Measurements from ENCODE around the gene SAG.
"Not testable (repeated sequence)": the region's sequence is repeated elsewhere in the genome, so short reads cannot be mapped to it uniquely, and the experiment has no call there.

SAG gene

GRCh38 chr2:233334915-233335314 lies 27.3 kb downstream of the SAG start:
- Histone ChIP-seq H3K9ac (ENCODE audit: low read length) (no peak overlapping the region), H3K27me3 (ENCODE audit: control insufficient read depth, insufficient read depth, low read length) (peaks cover 51% of the 10 kb centered on the region), H3K9me3 (ENCODE audit: control insufficient read depth, low read depth, low read length) (no peaks in the 10 kb centered on the region), H3K27ac (ENCODE audit: low read length) (no peak overlapping the region), H3K4me3 (ENCODE audit: low read length) (no peak overlapping the region), H3K36me3 (ENCODE audit: control insufficient read depth, low read depth, low read length) (no peaks in the 10 kb centered on the region), H3K4me1 (ENCODE audit: control insufficient read depth, low read depth, low read length) (peaks cover 2% of the 10 kb centered on the region)

- peaks cover 40% of the 10 kb centered on the region for H3K27me3 ChIP-seq (ENCODE audit: control insufficient read depth, insufficient read depth, low read length)
- not testable (repeated sequence) for H3K4me1 ChIP-seq (ENCODE audit: control insufficient read depth, low read depth, low read length); H3K36me3 ChIP-seq (ENCODE audit: control insufficient read depth, low read depth, low read length); H3K9me3 ChIP-seq (ENCODE audit: control insufficient read depth, low read depth, low read length); H3K27ac ChIP-seq (ENCODE audit: low read length); H3K9ac ChIP-seq (ENCODE audit: low read length); H3K4me3 ChIP-seq (ENCODE audit: low read length)
Observed at GRCh38 chr2:233336091-233336490, 28.5 kb downstream of the SAG start.

- H3K4me3 ChIP-seq (ENCODE audit: low read length) = no peak overlapping the region
- H3K9me3 ChIP-seq (ENCODE audit: control insufficient read depth, low read depth, low read length) = no peaks in the 10 kb centered on the region
- H3K27ac ChIP-seq (ENCODE audit: low read length) = no peak overlapping the region
- H3K36me3 ChIP-seq (ENCODE audit: control insufficient read depth, low read depth, low read length) = no peaks in the 10 kb centered on the region
- H3K9ac ChIP-seq (ENCODE audit: low read length) = no peak overlapping the region
- no peaks in the 10 kb centered on the region for H3K4me1 ChIP-seq (ENCODE audit: control insufficient read depth, low read depth, low read length)
- H3K27me3 ChIP-seq (ENCODE audit: control insufficient read depth, insufficient read depth, low read length) = peaks cover 35% of the 10 kb centered on the region
Observed at GRCh38 chr2:233336541-233336940, 28.9 kb downstream of the SAG start.

GRCh38 chr2:233338046-233338445 lies 30.4 kb downstream of the SAG start:
- H3K4me3 ChIP-seq (ENCODE audit: low read length) = no peak overlapping the region
- H3K27ac ChIP-seq (ENCODE audit: low read length) = no peak overlapping the region
- no peak overlapping the region for H3K9ac ChIP-seq (ENCODE audit: low read length)
- no peaks in the 10 kb centered on the region for H3K9me3 ChIP-seq (ENCODE audit: control insufficient read depth, low read depth, low read length)
- no peaks in the 10 kb centered on the region for H3K36me3 ChIP-seq (ENCODE audit: control insufficient read depth, low read depth, low read length)
- H3K4me1 ChIP-seq (ENCODE audit: control insufficient read depth, low read depth, low read length) = no peaks in the 10 kb centered on the region
- peaks cover 20% of the 10 kb centered on the region for H3K27me3 ChIP-seq (ENCODE audit: control insufficient read depth, insufficient read depth, low read length)

GRCh38 chr2:233338812-233339368 lies 31.3 kb downstream of the SAG start:
- H3K27ac ChIP-seq (ENCODE audit: low read length) = no peak overlapping the region
- H3K4me3 ChIP-seq (ENCODE audit: low read length) = no peak overlapping the region
- H3K4me1 ChIP-seq (ENCODE audit: control insufficient read depth, low read depth, low read length) = no peaks in the 10 kb centered on the region
- H3K9ac ChIP-seq (ENCODE audit: low read length) = no peak overlapping the region
- no peaks in the 10 kb centered on the region for H3K9me3 ChIP-seq (ENCODE audit: control insufficient read depth, low read depth, low read length)
- peaks cover 12% of the 10 kb centered on the region for H3K27me3 ChIP-seq (ENCODE audit: control insufficient read depth, insufficient read depth, low read length)
- no peaks in the 10 kb centered on the region for H3K36me3 ChIP-seq (ENCODE audit: control insufficient read depth, low read depth, low read length)

GRCh38 chr2:233339427-233339826 lies 31.8 kb downstream of the SAG start:
- no peak overlapping the region for H3K4me3 ChIP-seq (ENCODE audit: low read length)
- H3K9ac ChIP-seq (ENCODE audit: low read length) = no peak overlapping the region
- H3K27me3 ChIP-seq (ENCODE audit: control insufficient read depth, insufficient read depth, low read length) = peaks cover 7% of the 10 kb centered on the region
- no peaks in the 10 kb centered on the region for H3K36me3 ChIP-seq (ENCODE audit: control insufficient read depth, low read depth, low read length)
- H3K9me3 ChIP-seq (ENCODE audit: control insufficient read depth, low read depth, low read length) = no peaks in the 10 kb centered on the region
- H3K4me1 ChIP-seq (ENCODE audit: control insufficient read depth, low read depth, low read length) = no peaks in the 10 kb centered on the region
- no peak overlapping the region for H3K27ac ChIP-seq (ENCODE audit: low read length)

- H3K4me1 ChIP-seq (ENCODE audit: control insufficient read depth, low read depth, low read length) = no peaks in the 10 kb centered on the region
- H3K9ac ChIP-seq (ENCODE audit: low read length) = no peak overlapping the region
- no peak overlapping the region for H3K27ac ChIP-seq (ENCODE audit: low read length)
Observed at GRCh38 chr2:233341296-233341695, 33.7 kb downstream of the SAG start.

GRCh38 chr2:233342301-233342700 lies 34.7 kb downstream of the SAG start:
- no peaks in the 10 kb centered on the region for H3K27me3 ChIP-seq (ENCODE audit: control insufficient read depth, insufficient read depth, low read length)
- H3K9me3 ChIP-seq (ENCODE audit: control insufficient read depth, low read depth, low read length) = no peaks in the 10 kb centered on the region
- H3K9ac ChIP-seq (ENCODE audit: low read length) = no peak overlapping the region
- H3K4me1 ChIP-seq (ENCODE audit: control insufficient read depth, low read depth, low read length) = no peaks in the 10 kb centered on the region
- no peak overlapping the region for H3K4me3 ChIP-seq (ENCODE audit: low read length)
- no peaks in the 10 kb centered on the region for H3K36me3 ChIP-seq (ENCODE audit: control insufficient read depth, low read depth, low read length)
- no peak overlapping the region for H3K27ac ChIP-seq (ENCODE audit: low read length)

More at GRCh38 chr2:233341296-233341695, 33.7 kb downstream of the SAG start:
- Histone ChIP-seq H3K36me3 (ENCODE audit: control insufficient read depth, low read depth, low read length) (no peaks in the 10 kb centered on the region), H3K27me3 (ENCODE audit: control insufficient read depth, insufficient read depth, low read length) (no peaks in the 10 kb centered on the region), H3K4me3 (ENCODE audit: low read length) (no peak overlapping the region), H3K9me3 (ENCODE audit: control insufficient read depth, low read depth, low read length) (no peaks in the 10 kb centered on the region)

- H3K4me1 ChIP-seq (ENCODE audit: control insufficient read depth, low read depth, low read length) = no peaks in the 10 kb centered on the region
- H3K9ac ChIP-seq (ENCODE audit: low read length) = no peak overlapping the region
- H3K27me3 ChIP-seq (ENCODE audit: control insufficient read depth, insufficient read depth, low read length) = no peaks in the 10 kb centered on the region
- no peaks in the 10 kb centered on the region for H3K9me3 ChIP-seq (ENCODE audit: control insufficient read depth, low read depth, low read length)
- no peak overlapping the region for H3K27ac ChIP-seq (ENCODE audit: low read length)
- H3K4me3 ChIP-seq (ENCODE audit: low read length) = no peak overlapping the region
- H3K36me3 ChIP-seq (ENCODE audit: control insufficient read depth, low read depth, low read length) = no peaks in the 10 kb centered on the region
Observed at GRCh38 chr2:233343171-233343705, 35.6 kb downstream of the SAG start.

GRCh38 chr2:233346376-233346775 lies 38.8 kb downstream of the SAG start:
- Histone ChIP-seq H3K27ac (ENCODE audit: low read length) (no peak overlapping the region), H3K9ac (ENCODE audit: low read length) (no peak overlapping the region), H3K27me3 (ENCODE audit: control insufficient read depth, insufficient read depth, low read length) (no peaks in the 10 kb centered on the region), H3K9me3 (ENCODE audit: control insufficient read depth, low read depth, low read length) (no peaks in the 10 kb centered on the region), H3K4me1 (ENCODE audit: control insufficient read depth, low read depth, low read length) (no peaks in the 10 kb centered on the region), H3K36me3 (ENCODE audit: control insufficient read depth, low read depth, low read length) (no peaks in the 10 kb centered on the region), H3K4me3 (ENCODE audit: low read length) (no peak overlapping the region)

GRCh38 chr2:233346930-233347329 lies 39.3 kb downstream of the SAG start:
- H3K9ac ChIP-seq (ENCODE audit: low read length) = no peak overlapping the region
- H3K9me3 ChIP-seq (ENCODE audit: control insufficient read depth, low read depth, low read length) = no peaks in the 10 kb centered on the region
- no peaks in the 10 kb centered on the region for H3K4me1 ChIP-seq (ENCODE audit: control insufficient read depth, low read depth, low read length)
- no peak overlapping the region for H3K27ac ChIP-seq (ENCODE audit: low read length)
- no peaks in the 10 kb centered on the region for H3K27me3 ChIP-seq (ENCODE audit: control insufficient read depth, insufficient read depth, low read length)
- no peaks in the 10 kb centered on the region for H3K36me3 ChIP-seq (ENCODE audit: control insufficient read depth, low read depth, low read length)
- H3K4me3 ChIP-seq (ENCODE audit: low read length) = no peak overlapping the region
